Left cardiac atrium (tissue), 4 donors: Measurements from ENCODE around the gene ADORA3. TPM values are rescaled to one million over a fixed set of nuclear protein-coding genes. Genes with fewer than 3 reads are reported as not detected.

Experiments
- ATAC-seq, 2 donors: fragments of 200-7000 bp; cut with Tn5 transposase; one replicate each; pipeline ENCODE4 v1.9.1; 2020; ENCODE audit warnings: mild to moderate bottlenecking in 2 of 2, moderate library complexity in 2 of 2
- DNase-seq: peaks from one replicate; pipeline ENCODE4 v3.0.0-alpha.2; 2020
- intact Hi-C, 2 donors: fragments of 100-400 bp; cut with DNase I; formaldehyde crosslinking; loops; one replicate each; pipeline versions ENCODE4 v1.14.1 to v1.15.1; 2022 to 2023
- total RNA-seq, 2 donors: library from RNA; stranded (reverse); fragmentation: NEBNext Ultra II Directional; extraction: Animal tissue kit (Norgen Biotek cat#: 25700); gene quantifications; one replicate each; pipeline ENCODE4 v1.2.1, GENCODE V29; 2021
- donor health status: DM: no; HTN: yes; CAD: no.
- donor health status: DM: no; HTN: yes; CAD: no; lungs with severe emphysema.
- donor health status: DM: yes; HTN: yes; CAD: no.
- donor health status: Dilated cardiomyopathy.

ADORA3 gene
- total RNA-seq, 2 donors from 2014 or later: 5.5 to 6.6 TPM

GRCh38 chr1:111512132-111512889, 8.9 kb upstream of the ADORA3 start:
- intact Hi-C loops: loop anchor here in 1 of 2 donors (5.0 to 10.0 kb wide), 2 partner anchors 80 to 112 kb away; no protein-coding TSS in a partner anchor
- no peak for ATAC-seq

GRCh38 chr1:111511370-111511769, 7.9 kb upstream of the ADORA3 start:
- ATAC-seq (no peak), DNase-seq (no peak)
- intact Hi-C loops: loop anchor here in 1 of 2 donors (5.0 to 10.0 kb wide), 2 partner anchors 81 to 113 kb away; no protein-coding TSS in a partner anchor

More at GRCh38 chr1:111512132-111512889, 8.9 kb upstream of the ADORA3 start:
- no peak for DNase-seq

DNA sequence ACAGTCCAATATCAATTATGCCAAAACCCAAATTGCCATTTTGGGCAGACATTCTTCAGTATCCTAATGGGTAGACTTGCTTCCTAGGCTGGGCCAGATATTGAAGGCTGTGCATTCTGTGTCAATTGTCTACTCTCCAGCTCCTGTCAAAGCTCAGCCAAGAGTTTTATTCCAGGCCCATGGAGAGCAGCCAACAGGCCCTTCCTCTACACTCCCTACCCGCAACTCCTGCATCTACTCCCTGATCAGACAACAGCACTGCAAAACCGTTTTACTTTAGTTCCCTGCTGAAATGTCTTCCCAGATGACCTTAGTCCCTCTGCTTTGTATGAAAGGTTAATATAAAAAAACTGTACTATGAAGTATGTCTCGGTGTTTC, 6.6 kb upstream of the ADORA3 start:
- ATAC-seq: peak; percentile 5 to 19
- peak; percentile 67 for DNase-seq
- intact Hi-C loops: loop anchor here (2.0 to 10.0 kb wide), 5 partner anchors 82 to 232 kb away; no protein-coding TSS in a partner anchor

DNA sequence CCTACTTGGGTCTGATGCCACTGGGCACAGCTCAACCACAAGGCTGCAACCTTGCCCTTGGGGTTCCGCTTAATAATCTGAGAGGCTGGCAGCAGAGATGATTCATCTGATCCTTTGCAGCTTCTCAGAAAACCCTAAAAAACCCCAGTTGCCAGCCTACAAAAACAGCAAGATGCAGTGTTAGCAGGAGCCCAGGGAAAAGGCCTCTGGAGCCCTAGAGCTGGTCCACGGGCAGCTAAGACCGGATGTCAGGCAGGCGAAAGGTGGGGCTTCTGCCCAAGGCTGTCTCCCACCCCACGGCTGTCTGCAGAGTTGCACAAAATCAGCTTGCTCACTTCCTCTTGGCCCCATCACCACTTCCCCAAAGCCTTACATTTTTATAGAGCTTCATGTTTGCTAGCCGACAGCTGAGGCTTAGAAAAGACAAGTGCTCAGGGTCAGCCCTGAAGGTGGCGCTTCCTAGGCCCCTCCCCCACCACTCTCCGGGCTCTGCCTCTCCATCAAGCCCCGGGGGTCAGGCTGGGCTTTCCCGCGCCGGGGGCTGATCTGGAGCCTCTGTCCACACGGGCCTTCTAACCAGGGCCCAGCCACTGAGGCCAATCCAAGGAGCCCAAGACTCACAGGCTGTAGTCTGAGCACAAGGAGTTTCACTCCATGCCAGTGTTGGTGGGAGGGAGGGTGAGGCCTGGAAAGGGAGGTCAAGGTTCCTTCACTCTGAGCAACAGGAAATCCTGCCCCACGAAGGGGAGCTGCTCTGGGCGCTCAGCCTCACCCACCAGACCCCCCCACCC, 4.2 kb upstream of the ADORA3 start:
- DNase-seq: peak; percentile 80
- intact Hi-C loops: loop anchor here (2.0 to 10.0 kb wide), 3 partner anchors 147 to 235 kb away; no protein-coding TSS in a partner anchor

GRCh38 chr1:111506561-111506960, 3.1 kb upstream of the ADORA3 start:
- ATAC-seq (no peak), DNase-seq (no peak)
- intact Hi-C loops: loop anchor here (5.0 to 10.0 kb wide), 2 partner anchors 148 to 236 kb away; no protein-coding TSS in a partner anchor

More for the DNA sequence above, 4.2 kb upstream of the ADORA3 start:
- ATAC-seq: peak; percentile 65 to 81

GRCh38 chr1:111505641-111506119, 2.2 kb upstream of the ADORA3 start:
- DNase-seq (no peak), ATAC-seq (no peak)
- intact Hi-C loops: loop anchor here (5.0 to 10.0 kb wide), 2 partner anchors 149 to 237 kb away; no protein-coding TSS in a partner anchor

DNA sequence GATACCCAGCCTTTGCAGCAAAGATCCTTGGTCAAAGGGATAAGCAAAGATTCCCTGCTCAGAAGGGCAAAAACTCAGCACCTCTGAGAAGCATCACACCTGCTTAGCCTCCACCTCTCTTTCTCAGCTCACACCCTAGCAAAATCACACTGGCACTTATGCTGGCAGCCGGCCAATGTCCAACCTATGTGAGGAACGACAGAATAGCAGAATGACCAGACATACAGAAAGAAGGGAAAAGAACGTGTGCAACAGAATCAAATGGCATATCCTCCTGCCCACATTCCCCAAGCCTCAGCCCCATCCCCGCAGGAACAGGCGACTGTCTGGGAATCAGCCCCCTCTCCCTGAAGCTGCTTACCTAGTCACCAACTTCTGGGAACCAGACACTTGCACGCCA, 664 bp upstream of the ADORA3 start:
- no peak for DNase-seq
- ATAC-seq: no peak
- intact Hi-C loops: loop anchor here in 1 of 2 donors (10.0 kb wide), 1 partner anchor 151 kb away; no protein-coding TSS in a partner anchor

DNA sequence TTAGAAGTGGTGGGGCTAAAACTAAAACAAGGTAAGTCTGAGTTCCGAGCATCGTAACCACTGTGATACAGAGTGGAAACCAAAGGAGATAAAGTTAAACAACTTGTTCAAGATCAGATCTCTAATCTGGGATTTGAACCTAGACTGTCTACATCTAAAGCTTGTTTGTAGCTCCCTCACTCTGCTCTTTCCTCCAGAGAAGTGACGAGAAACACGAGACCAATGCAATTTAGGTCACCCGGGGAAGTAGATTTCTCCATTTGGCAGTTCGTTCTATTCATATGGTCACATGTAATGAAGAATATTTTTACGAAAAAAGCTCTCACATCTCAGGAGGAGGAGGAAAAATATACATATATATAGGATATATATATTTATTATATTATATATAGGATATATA, 1.8 kb downstream of the ADORA3 start:
- ATAC-seq (no peak), DNase-seq (no peak)
- intact Hi-C loops: loop anchor here in 1 of 2 donors (10.0 kb wide), 1 partner anchor 153 kb away; no protein-coding TSS in a partner anchor

DNA sequence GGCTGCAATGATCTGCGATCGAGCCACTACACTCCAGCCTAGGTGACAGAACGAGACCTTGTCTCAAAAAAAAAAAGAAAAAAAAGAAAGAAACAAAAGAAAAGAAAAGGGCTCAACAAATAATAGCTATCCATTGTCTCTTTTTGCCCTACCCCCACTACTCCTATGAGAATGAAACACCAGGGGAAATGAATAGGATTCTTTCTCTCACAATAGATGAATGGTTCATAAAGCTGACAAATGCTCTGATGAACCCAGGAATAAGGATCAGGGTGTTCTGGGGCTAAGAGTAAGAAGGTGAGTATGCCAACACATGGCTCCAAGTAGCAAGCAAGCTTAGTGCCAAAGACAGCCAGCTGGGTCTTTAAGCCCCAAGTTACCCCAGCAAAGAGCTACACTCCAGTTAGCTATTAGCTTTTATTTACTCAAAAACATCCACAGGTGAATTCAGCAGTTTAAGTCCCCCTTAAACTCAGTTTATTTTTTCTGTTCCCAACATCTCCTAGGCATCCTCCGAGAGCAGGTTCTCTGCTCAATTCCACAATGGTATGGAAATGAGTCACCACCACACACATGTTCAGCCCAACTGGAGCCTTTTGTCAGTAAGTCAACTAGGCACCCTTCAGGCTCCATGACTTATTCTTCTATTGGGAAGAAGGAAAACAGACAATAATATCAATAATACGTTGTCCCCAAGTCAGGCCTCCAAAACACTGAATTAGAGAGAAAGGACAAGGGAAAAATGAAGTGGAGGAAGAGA, 4.2 kb downstream of the ADORA3 start:
- no peak for ATAC-seq

GRCh38 chr1:111497592-111497991, 5.8 kb downstream of the ADORA3 start:
- DNase-seq: no peak
- peak in 1 of 2 donors; percentile 11 for ATAC-seq
- intact Hi-C loops: no loop called here

More for the DNA sequence above, 4.2 kb downstream of the ADORA3 start:
- intact Hi-C loops: no loop called here
- DNase-seq: no peak

DNA sequence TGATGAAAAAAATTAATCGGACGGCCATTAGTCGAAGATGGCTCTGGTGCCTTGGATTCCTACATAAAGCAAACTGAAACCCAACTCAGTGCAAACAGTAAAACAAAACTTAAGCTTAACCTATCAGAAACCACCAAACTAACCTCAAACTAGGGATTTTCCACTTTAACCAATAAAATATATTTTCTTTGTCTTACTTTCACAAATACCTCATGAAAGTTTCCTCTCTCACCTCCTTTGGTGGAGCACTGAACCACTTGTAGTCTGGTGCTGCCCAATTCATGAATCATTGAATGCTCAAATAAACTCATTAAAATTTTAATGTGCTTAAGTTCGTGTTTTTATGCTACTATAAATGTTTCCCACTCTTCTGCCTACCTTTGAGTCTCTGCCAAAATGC, 7.0 kb downstream of the ADORA3 start:
- intact Hi-C loops: no loop called here
- DNase-seq (no peak), ATAC-seq (no peak)

- DNase-seq (no peak), ATAC-seq (no peak)
- intact Hi-C loops: no loop called here
Measured at GRCh38 chr1:111491070-111491469, 12.4 kb downstream of the ADORA3 start.

- ATAC-seq (no peak), DNase-seq (no peak)
- intact Hi-C loops: no loop called here
Measured at GRCh38 chr1:111490220-111490619, 13.2 kb downstream of the ADORA3 start.

DNA sequence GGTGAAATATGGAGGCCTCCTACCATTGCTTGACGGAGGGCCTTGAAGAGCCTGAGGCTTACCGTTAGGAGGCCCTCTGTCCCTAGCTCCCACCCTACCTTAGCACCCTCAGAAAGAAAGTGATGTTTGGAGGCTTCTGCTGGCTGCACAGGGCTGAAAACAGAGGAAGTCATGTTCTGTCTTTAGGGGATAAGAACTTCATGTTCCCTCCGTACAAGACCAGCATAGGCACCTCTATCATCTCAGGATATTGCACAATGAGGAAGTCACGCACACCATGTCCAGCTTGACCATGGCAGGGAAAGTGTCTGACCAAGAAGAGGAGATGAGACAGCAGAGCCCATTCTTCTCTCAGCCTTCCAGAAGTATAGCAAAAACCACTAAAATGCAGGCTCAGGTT, 13.8 kb downstream of the ADORA3 start:
- ATAC-seq (peak; percentile 15 to 85), DNase-seq (no peak)
- intact Hi-C loops: loop anchor here in 1 of 2 donors (10.0 kb wide), 1 partner anchor 265 kb away; the partner anchor contains the start of gene DDX20

- ATAC-seq (no peak), DNase-seq (no peak)
- intact Hi-C loops: loop anchor here in 1 of 2 donors (10.0 kb wide), 1 partner anchor 266 kb away; the partner anchor contains the start of gene DDX20
Measured at GRCh38 chr1:111488669-111489068, 14.8 kb downstream of the ADORA3 start.

GRCh38 chr1:111487133-111487532, 16.3 kb downstream of the ADORA3 start:
- ATAC-seq: no peak
- intact Hi-C loops: loop anchor here in 1 of 2 donors (10.0 kb wide), 1 partner anchor 268 kb away; the partner anchor contains the start of gene DDX20

GRCh38 chr1:111486431-111486830, 17.0 kb downstream of the ADORA3 start:
- DNase-seq (no peak), ATAC-seq (no peak)
- intact Hi-C loops: loop anchor here in 1 of 2 donors (10.0 kb wide), 1 partner anchor 268 kb away; the partner anchor contains the start of gene DDX20

More at GRCh38 chr1:111487133-111487532, 16.3 kb downstream of the ADORA3 start:
- no peak for DNase-seq

DNA sequence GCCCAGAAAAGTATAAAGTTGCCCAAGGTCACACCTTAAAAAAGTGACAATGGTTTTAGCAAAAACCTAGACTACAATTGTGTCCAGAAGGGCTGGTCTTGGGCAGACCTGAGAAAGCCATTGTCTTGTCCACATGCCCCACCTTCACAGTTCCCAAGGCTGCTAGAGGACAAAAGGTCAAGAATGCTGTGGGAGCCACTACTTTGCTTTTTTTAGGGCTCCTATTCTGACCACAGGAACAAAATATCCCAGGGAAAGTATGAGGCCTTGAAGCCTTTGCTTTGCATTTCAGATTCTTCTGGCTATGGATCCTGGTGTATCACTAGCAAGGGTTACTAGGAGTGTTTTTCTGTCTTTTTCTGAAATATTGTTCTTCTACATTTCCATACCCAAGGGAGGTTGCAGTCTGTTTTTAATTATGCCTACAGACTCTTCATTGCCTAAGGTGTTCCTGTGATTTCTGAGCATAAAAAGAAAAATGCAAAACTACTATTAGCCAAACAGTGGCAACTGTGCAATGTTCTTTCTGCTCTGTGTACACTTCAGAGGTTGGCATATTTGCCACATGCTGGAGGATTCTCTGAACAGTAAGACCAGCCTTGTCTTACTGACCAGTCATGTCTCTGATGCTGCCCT, 18.9 kb downstream of the ADORA3 start:
- intact Hi-C loops: loop anchor here (5.0 to 10.0 kb wide), 2 partner anchors 268 to 270 kb away; partner anchors contain the start of gene DDX20 (in 1 of the 2)
- ATAC-seq: no peak
- DNase-seq: no peak
